NCI-H1436 (cell line): Measurements from ENCODE around the gene POLR1C.
"Not testable (repeated sequence)": the region's sequence is repeated elsewhere in the genome, so short reads cannot be mapped to it uniquely, and the experiment has no call there.

Source experiments
- DNase-seq: peaks from one replicate; lab custom pipeline; 2025; lab: John Stamatoyannopoulos, UW

Gene POLR1C, protein sequence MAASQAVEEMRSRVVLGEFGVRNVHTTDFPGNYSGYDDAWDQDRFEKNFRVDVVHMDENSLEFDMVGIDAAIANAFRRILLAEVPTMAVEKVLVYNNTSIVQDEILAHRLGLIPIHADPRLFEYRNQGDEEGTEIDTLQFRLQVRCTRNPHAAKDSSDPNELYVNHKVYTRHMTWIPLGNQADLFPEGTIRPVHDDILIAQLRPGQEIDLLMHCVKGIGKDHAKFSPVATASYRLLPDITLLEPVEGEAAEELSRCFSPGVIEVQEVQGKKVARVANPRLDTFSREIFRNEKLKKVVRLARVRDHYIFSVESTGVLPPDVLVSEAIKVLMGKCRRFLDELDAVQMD

DNA sequence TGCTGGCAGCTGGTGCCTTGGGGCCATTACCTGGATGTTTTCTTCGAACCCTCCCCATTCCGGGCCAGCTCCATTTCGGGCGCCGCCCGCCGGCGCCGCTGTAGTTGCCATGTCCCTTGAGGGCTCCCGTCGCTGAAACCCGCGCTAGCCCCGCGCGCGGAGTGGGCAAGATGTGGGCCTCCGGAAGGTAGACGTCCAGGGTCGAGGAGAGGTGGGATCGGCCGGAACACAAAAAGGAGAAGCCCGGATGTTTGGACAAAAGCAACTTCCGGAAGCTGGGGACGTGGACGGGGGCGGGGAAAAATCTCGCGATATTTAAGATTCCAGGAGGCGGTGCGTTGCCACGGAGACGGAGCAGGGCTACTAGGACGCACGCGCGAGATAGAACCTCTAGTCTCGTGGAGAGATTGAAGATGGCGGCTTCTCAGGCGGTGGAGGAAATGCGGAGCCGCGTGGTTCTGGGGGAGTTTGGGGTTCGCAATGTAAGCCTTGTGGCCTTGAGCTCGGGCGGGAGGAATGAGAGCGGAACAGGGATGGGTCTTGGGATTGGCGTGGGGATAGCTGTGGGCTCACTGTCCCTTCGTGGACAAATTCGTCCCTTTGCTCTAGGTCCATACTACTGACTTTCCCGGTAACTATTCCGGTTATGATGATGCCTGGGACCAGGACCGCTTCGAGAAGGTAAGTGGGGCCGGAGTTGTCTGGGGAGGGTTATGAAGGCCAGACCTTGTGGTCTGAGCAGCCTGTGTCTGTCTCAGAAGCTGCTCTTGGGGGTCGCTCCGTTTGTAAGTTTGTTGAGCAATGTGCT, at the start of gene POLR1C, which contains the start of gene YIPF3:
TSS of gene POLR1C (plus strand) at position 393 of the 808 bp plus-strand sequence. CDS start at position 414, 21 bp downstream.
TSS of gene YIPF3 (minus strand) at position 230 of the 808 bp plus-strand sequence. CDS start at position 111, 119 bp downstream.
- DNase-seq, result peak; percentile 98

DNA sequence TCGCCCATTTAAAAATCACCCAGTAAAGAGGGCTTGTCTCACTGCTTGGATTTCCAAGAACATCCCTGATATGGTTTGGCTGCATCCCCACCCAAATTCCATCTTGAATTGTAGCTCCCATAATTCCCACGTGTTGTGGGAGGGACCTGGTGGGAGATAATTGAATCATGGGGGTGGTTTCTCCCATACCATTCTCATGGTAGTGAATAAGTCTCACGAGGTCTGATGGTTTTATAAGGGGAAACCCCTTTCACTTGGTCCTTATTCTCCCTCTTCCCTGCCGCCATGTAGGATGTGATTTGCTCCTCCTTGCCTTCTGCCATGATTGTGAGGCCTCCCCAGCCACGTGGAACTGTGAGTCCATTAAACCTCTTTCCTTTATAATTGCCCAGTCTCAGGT, 49.6 kb upstream of the POLR1C start:
- not testable (repeated sequence) for DNase-seq

DNA sequence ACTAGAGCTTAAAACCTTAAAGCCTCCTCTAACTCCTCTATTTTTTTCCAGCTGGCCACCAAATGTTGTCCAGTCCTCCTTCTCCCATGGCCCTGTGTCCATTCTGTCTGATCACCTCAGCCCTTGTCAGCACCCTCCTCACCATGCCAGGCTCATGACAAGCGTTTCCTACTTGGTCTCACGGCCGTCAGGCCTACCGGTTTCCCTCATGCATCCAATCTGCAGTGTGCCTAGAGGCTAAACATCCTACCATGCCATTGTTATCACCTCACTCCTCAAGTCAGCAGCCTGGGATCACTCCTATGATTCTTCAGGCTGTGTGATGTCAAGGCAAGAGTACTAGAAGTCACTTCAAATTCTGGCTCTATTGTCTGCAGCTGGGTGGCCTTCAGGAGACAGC, 49.1 kb upstream of the POLR1C start:
- DNase-seq, result no peak

DNA sequence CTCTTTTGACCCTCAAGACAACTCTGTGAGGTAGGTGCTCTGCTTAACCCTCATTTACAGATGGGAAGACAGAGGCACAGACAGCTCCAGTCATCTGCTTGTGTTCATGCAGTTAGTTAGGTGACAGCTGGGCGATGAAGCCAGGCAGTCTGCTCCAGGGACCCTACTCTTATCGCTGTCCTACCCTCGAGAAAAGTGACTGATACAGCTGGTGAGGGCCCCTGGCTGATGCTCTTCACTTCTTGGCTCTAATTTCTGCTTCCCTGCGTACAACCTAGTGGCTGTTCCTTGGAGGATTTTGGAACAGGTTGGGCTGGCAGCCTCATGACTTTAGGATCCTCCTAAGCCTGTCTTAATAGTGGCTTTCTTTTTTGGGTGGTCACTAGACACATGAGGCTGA, 48.6 kb upstream of the POLR1C start:
- DNase-seq, result no peak

DNA sequence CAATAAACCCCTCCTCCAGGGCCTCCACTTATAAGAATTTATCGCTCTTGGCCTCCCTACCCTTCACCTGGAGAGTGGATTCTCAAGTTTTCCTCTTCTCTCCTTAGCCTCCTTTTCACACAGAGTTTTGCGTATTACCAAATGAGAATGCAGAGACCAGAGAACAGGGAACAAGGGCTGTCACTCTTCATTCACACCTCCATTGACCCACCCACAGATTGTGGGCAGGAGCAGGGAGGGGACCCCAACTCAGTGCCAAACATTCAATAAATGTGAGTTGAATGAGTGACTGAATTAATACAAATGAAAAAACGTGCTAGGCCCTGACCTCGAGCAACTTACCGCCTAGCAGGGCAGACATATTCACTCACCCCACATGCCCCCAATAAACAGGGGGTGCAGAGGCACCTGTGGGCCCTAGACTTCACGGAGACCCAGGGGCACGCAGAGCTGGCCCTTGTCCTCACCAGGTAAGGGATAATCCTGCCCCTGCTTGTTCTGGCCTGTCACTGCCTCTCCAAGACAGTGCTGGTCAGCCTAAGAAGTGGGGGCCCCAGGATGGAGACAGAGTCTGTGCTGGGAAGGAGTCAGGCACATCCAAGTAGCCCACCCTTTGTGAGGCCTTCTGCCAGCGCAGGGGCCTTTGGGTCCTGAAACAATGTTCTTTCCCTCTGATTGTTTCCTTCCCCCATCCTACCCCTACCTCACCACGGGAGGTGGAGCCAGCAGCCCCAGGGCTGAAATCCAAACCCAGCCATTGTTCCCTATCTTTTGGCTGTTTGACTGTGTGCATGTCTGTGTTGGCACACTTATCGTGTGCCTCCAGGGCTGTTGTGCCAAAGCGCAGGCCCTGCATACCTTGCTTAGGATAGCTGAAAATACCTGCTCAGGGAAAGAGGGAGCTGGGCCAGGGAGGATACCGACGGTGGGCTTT, 47.9 kb upstream of the POLR1C start:
- no peak for DNase-seq

DNA sequence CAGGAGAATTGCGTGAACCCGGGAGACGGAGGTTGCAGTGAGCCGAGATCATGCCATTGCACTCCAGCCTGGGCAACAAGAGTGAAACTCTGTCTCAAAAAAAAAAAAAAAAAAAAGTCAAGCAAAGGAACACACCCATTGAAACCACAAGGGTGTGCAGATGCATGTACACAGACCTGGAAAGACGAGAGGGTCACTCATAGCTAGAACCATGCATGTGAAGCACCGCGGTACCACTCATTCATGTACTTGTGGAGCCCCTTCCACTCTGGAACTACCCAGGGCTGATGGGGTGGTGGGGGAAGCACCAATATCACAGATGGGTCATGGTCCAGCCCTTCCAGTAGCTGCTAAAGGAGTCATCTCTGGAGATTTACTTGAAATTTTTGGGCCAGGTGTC, 46.9 kb upstream of the POLR1C start:
- no peak for DNase-seq

DNA sequence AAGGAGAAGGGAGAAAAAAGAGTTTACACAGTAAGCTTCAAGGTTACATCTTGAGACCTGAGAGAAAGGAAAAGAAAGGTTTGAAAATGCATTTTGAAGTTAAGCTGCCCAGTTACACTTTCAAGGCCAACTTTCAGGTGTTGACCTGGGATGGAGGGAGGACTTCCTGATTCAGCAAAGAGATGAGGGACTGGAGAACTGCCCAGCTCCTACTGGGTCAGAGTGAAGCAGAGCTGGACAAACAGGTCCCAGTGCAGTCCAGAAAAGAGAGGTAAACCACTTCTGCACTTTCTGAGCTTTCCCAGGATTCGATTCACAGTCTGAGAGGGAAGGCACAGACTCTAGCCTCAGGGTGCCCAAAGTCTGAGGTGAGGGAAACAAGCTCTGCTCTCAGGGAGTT, 45.5 kb upstream of the POLR1C start:
- DNase-seq, result no peak

DNA sequence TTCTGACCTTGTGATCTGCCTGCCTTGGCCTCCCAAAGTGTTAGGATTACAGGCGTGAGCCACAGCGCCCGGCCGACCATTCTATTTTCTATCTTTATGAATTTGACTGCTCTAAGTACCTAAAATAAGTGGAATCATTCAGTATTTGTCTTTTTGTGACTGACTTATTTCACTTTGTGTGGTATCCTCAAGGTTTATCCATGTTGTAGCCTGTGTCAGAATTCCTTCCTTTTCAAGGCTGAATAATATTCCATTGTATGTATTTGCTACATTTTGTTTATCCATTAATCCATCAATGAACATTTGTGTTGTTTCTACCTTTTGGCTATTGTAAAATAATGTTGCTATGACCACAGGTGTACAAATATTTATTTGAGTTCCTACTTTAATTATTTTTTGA, 44.4 kb upstream of the POLR1C start:
- no peak for DNase-seq

DNA sequence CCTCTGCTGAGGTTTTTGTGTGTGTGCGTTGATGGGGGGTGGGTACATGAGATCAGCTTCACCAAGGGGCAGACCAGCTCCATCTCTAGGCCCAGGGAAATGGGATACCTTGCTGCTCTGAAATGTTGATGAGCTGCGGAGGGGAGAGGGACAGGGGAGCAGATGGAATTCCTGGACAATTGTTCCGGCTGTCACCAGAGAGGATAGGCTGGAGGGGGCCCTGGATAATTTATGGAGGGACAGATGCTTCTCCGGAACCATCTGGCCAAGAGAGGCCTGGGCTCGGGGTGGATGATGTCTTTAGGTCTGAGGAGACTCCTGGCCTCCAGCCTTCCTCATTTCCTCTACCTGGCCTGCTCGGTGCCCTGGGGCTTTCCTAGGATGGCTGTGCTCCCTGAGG, 41.4 kb upstream of the POLR1C start:
- no peak for DNase-seq

DNA sequence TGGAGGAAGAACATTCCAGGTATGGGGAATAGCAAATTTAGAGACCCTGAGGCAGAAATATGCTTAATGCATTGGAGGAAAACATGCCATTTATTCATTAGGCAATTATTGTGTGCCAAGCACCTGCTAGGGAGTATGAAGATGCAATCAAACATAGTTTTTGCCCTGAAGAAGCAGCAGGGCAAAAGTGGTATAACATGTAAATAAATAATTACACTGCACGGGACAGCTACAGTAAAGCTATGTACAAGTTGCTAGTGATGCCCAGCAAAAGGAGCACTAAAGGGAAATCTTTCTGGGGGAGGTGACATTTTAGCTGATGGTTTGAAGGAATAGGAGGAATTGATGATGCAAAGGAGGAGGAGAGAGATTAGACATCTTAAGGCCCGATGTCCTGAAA, 40.1 kb upstream of the POLR1C start:
- no peak for DNase-seq

DNA sequence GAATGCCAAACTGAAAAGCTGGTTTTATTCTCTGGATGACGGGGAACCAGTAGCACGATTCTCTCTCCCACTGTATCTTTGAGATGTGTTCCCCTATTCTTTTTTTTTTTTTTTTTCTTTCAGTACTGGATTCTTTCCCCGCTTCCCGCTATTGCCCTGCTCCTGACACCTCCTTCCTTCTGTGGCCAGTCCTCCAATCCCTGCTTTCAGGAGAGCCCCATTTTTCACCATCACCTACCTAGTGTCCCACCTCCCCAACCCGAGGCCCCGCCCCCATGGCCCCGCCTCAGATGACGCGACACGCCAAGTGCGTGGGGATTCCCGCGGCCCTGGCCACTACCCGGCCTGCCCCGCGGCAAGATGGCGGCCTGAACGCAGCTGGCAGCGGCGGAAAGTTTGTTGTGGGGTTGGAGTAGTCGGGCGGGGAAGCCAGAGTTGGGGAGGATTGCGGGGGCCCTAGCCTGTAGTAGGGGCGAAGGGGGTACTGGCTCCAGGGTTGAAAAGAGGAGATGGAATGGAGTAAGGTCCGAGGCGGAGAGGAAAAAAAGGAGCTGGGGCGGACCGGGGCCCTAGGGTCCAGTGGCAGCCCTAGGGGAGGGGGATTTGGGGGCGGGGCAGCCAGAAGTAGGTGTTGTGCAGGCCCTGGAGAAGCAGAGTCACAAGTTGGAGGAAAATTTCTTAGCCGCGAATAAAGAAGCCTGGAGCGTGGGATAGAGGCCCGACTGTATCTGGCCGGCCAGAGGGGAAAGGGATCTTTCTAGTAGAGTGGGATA, 39.5 kb upstream of the POLR1C start, which contains the start of gene TJAP1:
TSS of gene TJAP1 (plus strand) at position 336 of the 773 bp plus-strand sequence. CDS start 21,432 bp downstream, outside the sequence.
- peak; percentile 87 for DNase-seq

DNA sequence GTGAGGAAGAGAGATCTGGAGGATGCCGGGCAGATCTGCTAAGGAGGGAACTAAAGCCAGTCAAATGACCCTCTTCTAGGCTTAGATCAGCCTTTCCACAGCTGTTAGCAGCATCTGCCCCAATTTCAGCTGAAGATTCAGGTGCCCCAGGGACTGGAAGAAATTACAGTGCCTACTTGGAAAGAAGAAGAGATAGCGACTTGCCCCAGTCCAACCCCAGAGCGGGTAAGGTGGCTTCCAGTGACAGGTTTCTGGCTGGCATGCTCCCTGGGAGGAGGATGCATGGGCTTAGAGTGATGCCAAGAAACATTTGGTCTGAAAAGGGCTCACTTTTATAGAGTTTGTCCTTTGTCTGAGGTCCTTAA, 38.9 kb upstream of the POLR1C start:
- no peak for DNase-seq

DNA sequence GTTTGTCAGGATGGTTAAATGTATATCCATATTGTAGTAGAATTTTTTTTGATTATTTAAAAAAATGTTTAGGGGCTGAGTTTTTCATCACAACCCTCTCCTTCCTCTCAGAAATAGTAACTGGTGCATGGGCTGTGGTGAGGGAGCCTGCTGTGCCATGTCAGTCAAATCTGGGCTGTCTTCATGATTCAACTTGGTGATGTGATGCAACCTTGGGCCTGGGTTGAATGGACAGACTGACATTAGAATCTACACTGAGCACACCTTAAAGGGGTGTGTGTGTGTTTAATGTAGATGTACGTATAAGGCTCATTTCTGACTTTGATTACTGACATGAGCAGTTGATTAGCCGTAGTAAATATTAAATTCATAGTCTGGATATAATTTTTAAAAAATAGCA, 35.8 kb upstream of the POLR1C start:
- no peak for DNase-seq

DNA sequence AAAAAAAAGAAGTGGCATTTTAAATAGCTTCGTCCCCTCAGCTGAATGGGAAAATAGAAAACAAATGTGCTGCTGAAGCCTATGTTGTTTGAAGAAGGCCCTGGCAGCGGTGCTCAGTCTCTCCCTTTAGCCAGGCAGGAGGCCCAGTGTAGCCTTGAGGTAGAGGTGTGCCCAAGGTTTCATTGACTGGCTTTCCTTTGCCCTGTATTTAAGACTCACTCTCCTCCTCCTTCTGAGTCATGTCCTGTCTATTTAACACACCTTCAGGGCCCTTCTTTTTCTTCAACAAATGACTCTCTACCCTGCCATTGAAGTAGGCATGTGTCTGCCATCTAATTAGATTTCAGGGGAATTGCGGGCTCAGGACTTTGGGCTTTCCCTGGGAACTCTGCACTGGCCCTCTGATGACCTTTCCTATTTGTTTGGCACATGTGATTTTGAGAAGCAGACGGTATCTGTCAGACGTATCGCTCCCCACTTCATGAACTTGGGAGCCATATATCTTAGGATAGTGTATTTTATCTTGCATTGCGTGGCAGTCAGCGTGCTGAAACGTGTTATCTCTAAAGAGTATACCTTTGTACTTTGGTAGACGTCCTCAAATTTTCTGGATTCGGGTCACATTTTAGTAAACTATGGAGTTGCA, 35.2 kb upstream of the POLR1C start:
- DNase-seq, result no peak

DNA sequence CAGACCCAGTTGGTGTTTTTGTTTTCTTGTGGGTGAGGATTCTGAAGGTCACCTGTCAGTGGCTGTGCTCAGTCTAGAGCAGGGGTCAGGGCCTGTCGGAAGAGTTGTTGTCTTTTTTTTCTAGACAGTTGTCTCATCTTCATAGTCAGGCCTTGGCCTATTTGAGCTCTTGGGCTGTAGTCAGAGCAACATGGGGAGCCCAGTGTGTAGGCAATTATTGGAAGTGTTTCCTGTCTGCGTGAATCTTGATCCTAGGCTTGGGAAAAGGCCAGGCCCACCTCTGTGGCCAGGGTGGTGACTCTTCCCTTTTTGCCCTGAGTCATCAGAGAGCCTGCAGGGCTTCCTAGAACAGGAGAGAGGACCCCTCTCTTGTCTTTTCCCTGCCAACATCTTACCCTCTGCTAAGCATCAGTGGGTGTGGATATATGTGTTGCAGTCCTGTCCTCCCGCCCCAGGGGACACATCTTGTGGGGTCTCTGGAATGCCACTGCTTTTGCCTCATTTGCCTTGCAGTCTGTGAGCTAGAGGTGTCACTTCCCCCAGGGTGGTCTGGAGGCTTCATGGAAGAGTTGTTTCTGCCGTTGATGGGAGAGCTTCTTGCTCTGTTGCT, 28.1 kb upstream of the POLR1C start:
- no peak for DNase-seq

DNA sequence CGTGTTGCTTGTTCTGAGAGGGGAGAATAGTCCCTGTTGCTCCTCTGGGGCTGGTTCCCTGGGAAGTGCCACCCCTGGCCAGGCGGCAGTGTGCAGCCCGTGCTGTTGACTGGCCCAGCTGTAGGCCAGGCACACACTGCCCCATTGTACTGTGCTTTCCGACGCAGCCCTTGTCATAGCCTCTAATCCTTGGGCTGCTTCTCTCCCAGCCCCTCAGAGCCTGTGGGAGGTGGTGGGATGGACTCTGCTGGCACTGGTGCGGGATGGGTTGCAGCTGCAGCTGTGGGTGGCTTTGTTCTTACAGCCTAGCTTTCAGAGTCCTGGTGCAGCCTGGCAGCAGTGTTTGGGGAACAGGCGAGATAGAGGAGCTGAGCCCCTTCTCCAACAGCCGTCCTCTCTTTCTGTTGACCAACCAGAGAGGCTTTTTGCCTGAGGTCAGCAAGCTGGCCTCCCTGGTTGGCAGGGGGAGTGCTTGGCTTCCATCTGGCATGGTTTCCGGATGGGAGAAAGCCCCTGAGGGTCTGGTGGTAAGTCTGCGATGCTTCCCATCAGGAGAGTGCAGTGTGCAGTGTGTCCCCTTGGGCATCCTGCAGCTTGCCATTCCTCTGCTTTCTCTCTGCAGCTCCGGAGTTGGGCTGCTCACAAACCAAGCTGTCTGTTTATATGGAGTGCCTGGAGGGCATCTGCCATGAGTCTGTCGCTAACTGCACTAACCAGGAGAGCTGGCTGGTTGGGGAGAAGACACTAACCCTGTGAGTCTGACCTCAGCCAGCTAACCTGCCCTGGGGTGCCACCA, 27.4 kb upstream of the POLR1C start:
- no peak for DNase-seq

DNA sequence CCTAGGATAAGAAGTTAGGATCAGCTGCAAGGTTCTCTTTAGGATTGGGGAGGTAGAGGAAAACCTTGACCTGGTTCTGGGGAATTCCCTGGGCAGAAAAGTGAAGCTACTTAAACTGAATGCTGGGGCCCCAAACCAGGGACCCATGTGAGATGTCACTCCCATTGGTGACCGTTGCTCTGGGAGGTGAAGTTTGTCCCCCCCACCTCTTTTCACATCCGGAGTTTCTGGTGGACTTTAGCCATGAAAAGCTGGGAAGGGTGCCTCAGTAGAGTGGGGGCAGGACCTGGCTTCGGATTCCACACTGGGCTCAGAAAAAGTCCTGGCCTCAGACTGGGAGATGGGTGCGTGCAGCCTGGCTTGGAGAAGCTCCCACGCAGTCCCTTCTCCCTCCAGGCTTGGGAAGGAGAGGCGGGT, 26.4 kb upstream of the POLR1C start:
- no peak for DNase-seq

DNA sequence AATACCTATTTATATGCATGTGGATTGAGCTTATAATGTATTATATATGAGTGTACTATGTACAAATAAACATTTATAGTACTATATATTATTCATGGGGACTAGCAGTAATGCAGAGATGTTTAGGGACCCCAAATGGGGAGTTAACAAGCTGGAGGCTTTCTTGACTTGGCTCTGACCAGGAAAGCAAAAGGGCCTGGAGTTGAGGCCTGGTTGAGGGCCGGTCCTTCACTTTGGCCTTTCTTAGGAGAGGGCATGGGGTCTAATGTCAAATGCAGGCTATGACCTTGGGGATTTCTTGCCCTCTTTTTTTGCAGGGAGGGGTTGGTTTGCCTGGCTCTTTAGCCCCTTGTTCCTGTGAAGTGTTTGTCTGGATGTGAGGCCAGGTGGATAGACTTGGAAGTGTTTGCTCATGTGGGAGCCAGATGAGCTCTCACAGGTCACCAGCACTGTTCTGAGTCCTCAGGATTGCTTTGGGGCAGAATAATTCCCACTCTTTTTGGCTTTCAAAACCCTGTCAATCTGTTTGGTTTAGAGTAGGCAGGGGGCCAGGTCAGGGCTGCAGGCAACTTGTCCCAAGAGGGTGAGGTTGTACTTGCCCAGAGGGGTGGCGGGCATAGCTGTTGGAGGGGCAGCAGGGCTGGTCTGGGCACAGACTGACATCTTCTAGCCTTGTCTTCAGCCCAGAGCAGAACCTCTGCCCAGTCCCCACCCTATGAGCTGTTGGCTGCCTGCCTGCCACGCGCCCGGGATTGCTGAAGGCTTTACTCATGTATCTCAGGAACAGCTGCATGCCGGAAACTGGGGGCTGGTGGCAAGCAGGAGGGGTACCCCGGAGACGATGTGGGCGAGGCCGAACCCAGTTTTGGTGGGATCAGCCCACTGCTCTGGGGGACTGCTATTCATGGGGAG, 24.9 kb upstream of the POLR1C start:
- DNase-seq, result no peak
